Posterior vena cava (tissue), 2 donors: ENCODE measurements around the gene EMD. TPM values are rescaled to one million over a fixed set of nuclear protein-coding genes. Genes with fewer than 3 reads are reported as not detected.

Source experiments
- DNase-seq: peaks from one replicate; pipeline ENCODE4 v3.0.0-alpha.2; 2020; ENCODE audit warnings: low spot score
- intact Hi-C, 2 donors: fragments of 100-400 bp; cut with DNase I; formaldehyde crosslinking; loops; one replicate each; pipeline versions ENCODE4 v1.14.1 to v1.14.2; 2022 to 2023
- total RNA-seq, 2 donors: library from RNA; stranded (reverse); fragmentation: NEBNext Ultra II Directional; extraction: Animal tissue kit (Norgen Biotek cat#: 25700); gene quantifications; one replicate each; pipeline ENCODE4 v1.2.1, GENCODE V29; 2021
- donor health status: DM: yes; HTN: yes; CAD: no.
- donor health status: DM: yes; HTN: yes; CAD: no.

Gene EMD
- total RNA-seq, 2 donors from 2014 or later, result 61.8 to 67.2 TPM

DNA sequence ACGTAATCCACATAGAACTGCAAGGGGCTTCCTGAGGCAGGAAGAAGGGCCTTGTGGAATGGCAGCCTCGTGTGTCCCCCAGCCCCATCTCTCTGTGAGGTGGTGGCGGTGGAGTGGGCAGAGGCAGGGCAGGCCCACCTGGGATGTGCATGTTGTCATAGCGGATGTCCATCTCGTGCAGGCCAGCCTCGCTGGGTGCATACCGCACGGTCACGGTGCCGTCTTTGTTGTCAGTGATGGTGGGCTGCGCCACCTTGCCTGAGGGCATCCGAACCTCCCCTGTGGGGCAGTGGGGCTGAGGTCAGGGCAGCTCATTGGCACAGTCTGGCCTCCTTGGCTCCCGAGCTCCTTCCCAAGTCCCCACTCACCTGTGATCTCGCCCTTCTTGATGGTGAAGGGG, 25.1 kb upstream of the EMD start:
- intact Hi-C loops, result no loop called here
- no peak for DNase-seq

GRCh38 chrX:154354516-154354915, 24.6 kb upstream of the EMD start:
- intact Hi-C loops, result no loop called here
- no peak for DNase-seq

DNA sequence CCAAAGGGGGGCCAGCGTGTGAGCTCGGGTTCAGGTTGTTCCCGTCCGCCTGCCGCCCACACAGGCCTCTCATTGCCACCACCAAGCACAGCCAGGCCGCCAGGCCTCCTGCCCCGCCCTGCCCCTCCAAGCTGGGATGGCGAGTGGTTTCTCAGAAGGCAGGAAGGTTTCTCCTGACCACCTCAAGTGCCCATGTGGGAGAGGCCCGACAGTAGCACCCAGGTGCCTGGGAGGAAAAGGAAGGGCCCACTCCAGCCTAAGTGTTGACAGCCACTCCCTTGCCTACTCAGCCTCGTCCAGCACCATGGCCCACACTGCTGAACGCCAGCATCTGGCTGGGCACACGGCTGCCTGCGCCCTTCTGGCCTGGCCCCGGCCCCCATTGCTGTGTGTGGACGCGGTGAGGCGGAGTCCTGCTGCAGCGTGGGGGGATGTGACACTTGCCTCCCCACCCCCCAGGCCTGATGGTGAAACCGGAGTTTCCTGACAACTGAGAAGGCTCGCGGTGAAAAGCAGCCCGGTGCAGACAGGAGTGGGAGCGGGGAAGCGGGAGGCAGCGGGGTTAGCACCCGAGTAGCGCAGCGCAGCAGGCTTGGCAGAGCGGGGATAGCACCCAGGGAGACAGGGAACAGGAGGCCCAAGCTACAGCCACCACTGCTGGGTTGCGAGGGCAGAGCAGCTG, 23.9 kb upstream of the EMD start:
- intact Hi-C loops, result no loop called here
- DNase-seq, result no peak

- DNase-seq, result no peak
- intact Hi-C loops, result no loop called here
Measured at GRCh38 chrX:154355776-154356140, 23.3 kb upstream of the EMD start.

- DNase-seq, result no peak
- intact Hi-C loops, result no loop called here
Measured at GRCh38 chrX:154356596-154356995, 22.5 kb upstream of the EMD start.

DNA sequence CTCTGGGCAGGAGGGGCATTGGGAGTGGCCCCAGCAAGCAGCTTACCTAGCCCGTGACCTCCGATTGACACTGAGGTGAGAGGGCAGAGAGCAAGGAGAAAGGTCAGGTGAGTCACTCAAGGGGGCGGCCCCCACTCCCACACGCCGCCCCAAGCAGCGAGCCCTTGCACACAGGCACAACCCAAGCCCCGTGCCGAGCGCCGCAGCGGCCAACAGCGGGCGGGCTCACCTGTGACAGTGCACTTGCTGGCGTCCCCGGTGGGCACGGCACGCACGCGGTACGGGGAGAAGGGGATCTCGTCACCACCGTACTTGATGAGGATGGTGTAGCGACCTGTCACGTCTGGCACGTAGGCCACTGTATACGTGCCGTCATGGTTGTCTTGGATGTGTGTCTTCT, 21.9 kb upstream of the EMD start:
- intact Hi-C loops, result no loop called here
- no peak for DNase-seq

DNA sequence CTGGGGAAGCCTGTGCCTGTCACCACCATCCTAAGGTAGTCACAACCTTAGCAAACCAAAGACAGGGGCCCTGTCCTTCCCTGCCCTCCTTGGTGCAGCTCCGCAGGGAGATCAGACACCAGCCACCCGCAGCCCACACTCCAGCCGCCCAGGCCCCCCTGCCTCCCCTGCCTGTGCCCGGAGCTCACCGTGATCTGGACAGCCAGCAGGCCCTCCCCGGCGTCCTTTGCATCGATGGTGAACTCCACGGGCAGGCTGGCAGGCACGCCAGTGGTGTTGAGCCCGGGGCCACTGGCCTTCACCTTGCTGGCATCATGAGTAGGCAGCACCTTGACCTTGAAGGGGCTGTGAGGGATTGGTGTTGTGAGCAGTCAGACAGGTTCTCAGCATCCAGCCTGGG, 21.1 kb upstream of the EMD start:
- intact Hi-C loops, result no loop called here
- no peak for DNase-seq

DNA sequence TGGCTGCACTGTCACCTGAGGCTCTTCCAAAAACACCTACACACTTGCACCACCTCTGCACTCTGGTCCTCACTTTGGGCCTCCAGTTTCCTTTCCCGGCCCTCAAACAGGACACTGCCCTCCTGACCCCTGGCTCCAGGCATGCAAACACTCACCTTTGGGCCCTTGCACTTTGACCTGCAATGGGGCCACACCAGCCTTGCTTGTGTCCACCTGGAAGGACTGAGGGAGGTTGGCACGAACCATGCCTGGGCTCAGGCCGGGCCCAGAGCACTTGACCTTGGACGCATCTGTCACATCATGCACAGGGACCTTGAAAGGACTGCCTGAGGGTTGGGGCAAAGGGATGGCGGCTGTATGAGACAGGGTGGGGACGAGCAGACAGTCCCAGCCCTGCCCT, 20.3 kb upstream of the EMD start:
- no peak for DNase-seq
- intact Hi-C loops, result no loop called here

- intact Hi-C loops, result no loop called here
Measured at GRCh38 chrX:154359362-154360154, 19.5 kb upstream of the EMD start.

GRCh38 chrX:154360155-154360713, 18.9 kb upstream of the EMD start:
- DNase-seq, result no peak
- intact Hi-C loops, result no loop called here

More at GRCh38 chrX:154359362-154360154, 19.5 kb upstream of the EMD start:
- no peak for DNase-seq

DNA sequence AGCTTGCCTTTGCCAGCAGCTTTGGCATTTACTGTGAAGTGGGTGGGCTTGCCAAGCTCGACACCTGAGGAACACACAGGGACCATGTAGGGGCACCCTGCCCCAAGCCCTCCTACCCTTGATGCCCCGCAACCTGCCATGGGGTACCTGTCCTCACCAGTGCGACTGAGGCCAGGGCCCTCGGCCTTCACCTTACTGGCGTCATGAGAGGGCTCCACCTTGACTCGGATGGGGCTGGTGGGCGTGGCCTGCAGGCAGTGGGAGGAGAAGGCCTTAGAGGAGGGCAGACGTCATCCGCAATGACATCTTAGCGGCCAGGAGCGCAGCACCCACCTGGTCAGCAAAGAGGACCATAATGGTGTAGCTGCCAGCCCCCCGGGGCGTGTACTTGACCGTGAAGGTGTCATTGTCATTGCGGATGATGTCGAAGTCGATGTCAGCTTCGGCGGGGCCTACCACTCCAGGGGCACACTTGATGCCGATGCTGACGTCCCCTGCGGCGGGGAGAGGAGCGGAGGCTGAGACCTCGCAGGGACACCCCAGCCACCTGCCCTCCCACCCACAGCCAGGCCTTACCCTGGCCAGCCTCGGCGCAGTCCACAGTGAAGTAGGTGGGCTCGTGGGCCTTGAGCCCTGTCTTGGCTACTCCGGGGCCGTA, 16.9 kb upstream of the EMD start:
- intact Hi-C loops, result no loop called here
- no peak for DNase-seq

DNA sequence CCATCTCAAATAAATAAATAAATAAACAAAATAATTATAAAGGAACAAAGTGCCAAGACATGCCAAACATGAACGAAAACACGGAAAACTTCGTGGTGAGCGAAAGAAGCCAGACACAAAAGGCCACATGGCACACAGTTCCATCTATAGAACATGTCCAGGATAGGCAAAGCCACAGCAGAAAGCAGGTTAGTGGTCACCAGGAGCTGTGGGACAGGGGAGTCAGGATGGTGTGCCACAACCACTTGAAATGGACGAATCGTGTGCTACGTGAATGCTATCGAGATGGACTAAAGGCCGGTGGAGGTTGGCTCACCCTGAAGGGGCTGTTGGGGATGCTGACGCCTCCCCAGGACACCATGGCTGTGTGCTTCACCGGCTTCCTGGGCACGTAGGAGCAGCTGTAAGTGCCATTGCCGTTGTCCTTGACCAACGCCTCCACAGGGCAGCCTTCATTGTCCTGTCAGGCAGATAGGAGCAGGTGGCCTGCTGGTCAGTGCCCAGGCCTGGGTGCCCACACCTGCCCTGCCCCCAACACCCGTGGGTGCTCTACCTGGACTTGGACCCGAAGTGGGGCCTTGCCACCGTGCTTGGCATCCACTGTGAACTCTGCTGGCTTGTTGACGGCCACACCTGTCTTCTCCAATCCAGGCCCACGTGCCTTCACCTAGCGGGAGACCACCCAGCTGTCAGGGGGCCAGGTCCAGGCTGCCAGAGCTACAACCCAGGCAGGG, 15.2 kb upstream of the EMD start:
- DNase-seq, result no peak
- intact Hi-C loops, result no loop called here

- intact Hi-C loops, result no loop called here
- DNase-seq, result no peak
Measured at GRCh38 chrX:154365052-154365600, 14.0 kb upstream of the EMD start.

GRCh38 chrX:154365997-154366665, 13.0 kb upstream of the EMD start:
- DNase-seq, result no peak
- intact Hi-C loops, result no loop called here

GRCh38 chrX:154366666-154367055, 12.4 kb upstream of the EMD start:
- intact Hi-C loops, result no loop called here

DNA sequence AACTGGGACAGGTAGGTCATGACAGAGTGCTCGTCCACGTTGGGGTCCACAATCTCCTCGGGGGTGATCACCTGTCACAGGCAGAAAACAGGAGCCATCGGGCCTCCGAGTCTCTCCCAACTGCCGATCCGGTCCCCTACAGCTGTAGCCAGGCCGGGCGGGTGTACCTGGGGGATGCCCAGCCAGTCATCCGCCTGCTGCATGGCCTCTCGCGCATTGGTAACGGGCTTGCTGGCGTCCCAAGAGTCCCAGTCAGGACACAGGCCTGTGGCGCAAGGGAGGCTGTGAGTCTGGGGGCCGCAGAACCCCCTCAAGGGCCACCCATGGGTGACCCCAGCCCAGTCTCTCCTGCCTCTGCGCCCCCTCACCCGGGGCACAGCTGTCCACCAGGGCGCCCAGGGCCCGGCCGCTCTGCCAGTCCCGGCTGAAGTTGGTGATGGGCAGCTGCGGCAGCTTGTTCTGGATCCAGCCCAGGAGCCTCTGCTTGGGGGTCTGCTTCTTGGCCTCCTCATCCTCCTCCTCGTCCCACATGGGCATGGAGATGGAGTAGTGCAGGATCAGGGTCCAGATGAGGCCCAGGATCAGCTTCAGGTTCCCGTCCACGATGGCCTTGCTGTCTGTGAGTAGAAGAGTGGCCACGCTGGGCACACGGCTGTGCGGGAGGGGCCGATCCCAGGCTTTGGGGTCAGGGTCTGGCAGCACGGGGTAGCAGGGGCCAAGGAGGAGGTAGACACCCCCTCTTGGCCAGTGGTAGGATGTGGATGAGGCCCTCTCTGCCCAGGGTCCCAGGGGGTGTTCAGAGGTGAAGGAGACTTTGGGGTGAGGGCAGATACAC, 11.4 kb upstream of the EMD start:
- DNase-seq, result no peak
- intact Hi-C loops, result no loop called here

More at GRCh38 chrX:154366666-154367055, 12.4 kb upstream of the EMD start:
- no peak for DNase-seq

- intact Hi-C loops, result no loop called here
- peak; percentile 95 for DNase-seq
Measured at GRCh38 chrX:154368630-154369448, 10.3 kb upstream of the EMD start.
